H1 (cell line): ENCODE measurements around the gene WASHC4.

ENCODE experiments used
- CTCF ChIP-seq, 3 experiments: IDR thresholded peaks; 1 replicate in 2 of 3; 2 replicates in 1 of 3; pipeline versions ENCODE4 v1.5.1 to v1.6.1; 2011; ENCODE audit warnings: low read length in 3 of 3, mild to moderate bottlenecking in 3 of 3, inconsistent platforms in 2 of 3, low read depth in 1 of 3, moderate library complexity in 1 of 3; ENCODE audit not compliant: insufficient read depth in 1 of 3; ENCODE audit errors: control extremely low read depth in 1 of 3
- EP300 ChIP-seq, 2 experiments: IDR thresholded peaks; 1 replicate in 1 of 2; 2 replicates in 1 of 2; pipeline ENCODE4 v1.6.1; 2011 to 2012; ENCODE audit warnings: low read depth in 2 of 2, low read length in 2 of 2, mild to moderate bottlenecking in 2 of 2, borderline replicate concordance in 1 of 2, inconsistent platforms in 1 of 2, moderate library complexity in 1 of 2
- JUND ChIP-seq: IDR thresholded peaks from 2 replicates; pipeline ENCODE4 v1.6.1; 2011; ENCODE audit warnings: mild to moderate bottlenecking, improper control_type of control experiment, low read length
- POLR2A ChIP-seq, 2 experiments: IDR thresholded peaks; 1 replicate in 1 of 2; 2 replicates in 1 of 2; pipeline ENCODE4 v1.6.1; 2011; ENCODE audit warnings: low read depth in 2 of 2, low read length in 2 of 2, mild to moderate bottlenecking in 2 of 2; ENCODE audit errors: control extremely low read depth in 1 of 2
- USF2 ChIP-seq: IDR thresholded peaks from 2 replicates; pipeline ENCODE4 v1.6.1; 2011; ENCODE audit warnings: low read length, improper control_type of control experiment

- TF ChIP-seq EP300 (IDR thresholded peaks at IDR 0.05; ENCODE audit: borderline replicate concordance in 1 of 2, low read depth in 2 of 2, low read length in 2 of 2), result no peak
- no peak for TF ChIP-seq USF2
- TF ChIP-seq POLR2A (IDR thresholded peaks at IDR 0.05; ENCODE audit: control extremely low read depth in 1 of 2, low read depth in 2 of 2, low read length in 2 of 2), result no peak
- TF ChIP-seq JUND, result no peak
- no peak for TF ChIP-seq CTCF (IDR thresholded peaks at IDR 0.05; ENCODE audit: control extremely low read depth in 1 of 3, insufficient read depth in 1 of 3, low read depth in 1 of 3, low read length in 3 of 3)
These were observed 91.4 kb downstream of the WASHC4 start for GRCh38 chr12:105198961-105199360.
